Measurements from ENCODE around the gene DNM1L. TPM values are rescaled to one million over a fixed set of nuclear protein-coding genes. Genes with fewer than 3 reads are reported as not detected.

DNM1L gene
- total and polyA plus RNA-seq, 2 of the 4 experiments (the other 2 are of a cell fraction): 44.8 to 70.1 TPM

DNA sequence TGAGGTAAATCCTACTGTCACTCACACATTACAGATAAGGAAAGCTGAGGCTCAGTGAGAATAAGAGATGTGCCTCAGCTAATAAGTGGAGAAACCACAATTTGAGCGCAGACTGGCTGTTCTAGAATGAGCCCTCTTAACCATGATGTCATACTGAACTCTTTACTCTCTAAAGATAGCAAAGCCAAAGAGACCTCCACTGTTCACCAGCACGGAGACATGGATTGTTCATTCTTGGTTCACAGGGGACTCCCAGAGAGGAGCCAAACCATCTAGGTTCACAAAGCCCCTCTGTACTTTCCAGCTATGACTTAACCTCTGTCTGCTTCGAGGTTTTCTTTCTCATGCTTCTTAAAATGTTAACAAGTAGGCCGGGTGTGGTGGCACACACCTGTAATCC lies 109.3 kb downstream of the DNM1L start:
- 52% methylated on average over 3 of the region's 4 CpGs; no CpG with 5 or more reads in 1 of the 2 experiments for WGBS, 2 experiments (ENCODE audit: extremely low coverage in 2 of 2, insufficient read length in 1 of 2)
- Histone ChIP-seq H3K14ac (replicated peaks; ENCODE audit: low read depth, low read length) (no peak overlapping the region), H2AFZ (replicated peaks; ENCODE audit: low read length, poor library complexity) (no peak overlapping the region), H4K8ac (ENCODE audit: low read depth in 2 of 2, low read length in 2 of 2) (no peak overlapping the region), H2AK5ac (ENCODE audit: low read depth, low read length) (no peak overlapping the region), H4K91ac (ENCODE audit: insufficient read depth, low read depth, low read length) (no peak overlapping the region), H3K4me2 (ENCODE audit: low read depth, low read length) (no peak overlapping the region), H2BK15ac (ENCODE audit: low read depth, low read length) (no peak overlapping the region), H3K9me3 (ENCODE audit: control insufficient read depth, insufficient read depth, low read length) (no peaks in the 10 kb centered on the region), H3K23ac (ENCODE audit: low read depth, low read length) (no peak overlapping the region), H3K9me1 (ENCODE audit: insufficient read depth, low read length) (no peaks in the 10 kb centered on the region), H3K4me1 (ENCODE audit: control insufficient read depth, insufficient read depth, low read length) (no peaks in the 10 kb centered on the region), H4K5ac (ENCODE audit: low read depth, low read length) (no peak overlapping the region), H3K27ac (ENCODE audit: insufficient read depth, low read length) (no peak overlapping the region), H2BK5ac (ENCODE audit: low read depth, low read length, poor library complexity, severe bottlenecking) (no peak overlapping the region), H3K9ac (ENCODE audit: low read depth, low read length) (no peak overlapping the region), H2AK9ac (replicated peaks; ENCODE audit: low read depth, low read length, poor library complexity) (no peak overlapping the region), H3K36me3 (ENCODE audit: control insufficient read depth, insufficient read depth, low read length) (no peaks in the 10 kb centered on the region), H3K18ac (ENCODE audit: low read depth, low read length) (no peak overlapping the region), H4K20me1 (ENCODE audit: insufficient read depth, low read length) (no peaks in the 10 kb centered on the region), H2BK20ac (ENCODE audit: low read depth, low read length) (no peak overlapping the region), H3K56ac (ENCODE audit: extremely low read depth, insufficient read depth, low read length) (no peak overlapping the region), H3K4ac (ENCODE audit: low read depth, low read length) (no peak overlapping the region), H3K4me3 (ENCODE audit: insufficient read depth, low read depth, low read length) (no peak overlapping the region), H3K79me1 (ENCODE audit: low read depth in 1 of 2, low read length in 2 of 2) (no peaks in the 10 kb centered on the region), H2BK120ac (ENCODE audit: low read depth, low read length) (no peak overlapping the region), H3K27me3 (ENCODE audit: control insufficient read depth, insufficient read depth, low read length) (no peaks in the 10 kb centered on the region)
- intact Hi-C loops (cut with micrococcal nuclease): no loop called here
- ChIA-PET POLR2A (ENCODE audit: unreplicated experiment) (interaction anchor here (0.7 kb wide), 1 partner anchor 1242 kb away, joined by 21 read pairs; no protein-coding TSS in a partner anchor), CTCF (interaction anchor here (0.6 kb wide), 1 partner anchor 149 kb away, joined by 3 read pairs; no protein-coding TSS in a partner anchor)
- in situ Hi-C loops (cut with MboI; ENCODE audit: low sequenced_read_pairs): no loop called here
- no TSS peak for BruUV-seq (replicated peaks)
- no peak for DNase-seq
- dilution Hi-C loops (cut with HindIII; ENCODE audit: low sequenced_read_pairs, unreplicated experiment): no loop called here
- no peak for ATAC-seq (ENCODE audit: low read depth)
- no peak for TF ChIP-seq BHLHE40 (IDR thresholded peaks at IDR 0.05; ENCODE audit: low read depth, low read length)
- TF ChIP-seq, protein P1, sequence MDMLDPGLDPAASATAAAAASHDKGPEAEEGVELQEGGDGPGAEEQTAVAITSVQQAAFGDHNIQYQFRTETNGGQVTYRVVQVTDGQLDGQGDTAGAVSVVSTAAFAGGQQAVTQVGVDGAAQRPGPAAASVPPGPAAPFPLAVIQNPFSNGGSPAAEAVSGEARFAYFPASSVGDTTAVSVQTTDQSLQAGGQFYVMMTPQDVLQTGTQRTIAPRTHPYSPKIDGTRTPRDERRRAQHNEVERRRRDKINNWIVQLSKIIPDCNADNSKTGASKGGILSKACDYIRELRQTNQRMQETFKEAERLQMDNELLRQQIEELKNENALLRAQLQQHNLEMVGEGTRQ (IDR thresholded peaks at IDR 0.05; ENCODE audit: low read depth, low read length): no peak
- no peak for TF ChIP-seq CEBPB (IDR thresholded peaks at IDR 0.05; ENCODE audit: low read depth, low read length)
- no peak for TF ChIP-seq MAZ (IDR thresholded peaks at IDR 0.05; ENCODE audit: borderline replicate concordance, low read depth, low read length)
- no peak for TF ChIP-seq MAFK (IDR thresholded peaks at IDR 0.05; ENCODE audit: low read depth, low read length)
- TF ChIP-seq RAD21 (IDR thresholded peaks at IDR 0.05; ENCODE audit: low read length): no peak
- no peak for TF ChIP-seq RCOR1 (IDR thresholded peaks at IDR 0.05; ENCODE audit: insufficient replicate concordance, low read length)
- no peak for TF ChIP-seq MXI1 (IDR thresholded peaks at IDR 0.05; ENCODE audit: borderline replicate concordance, low read depth, low read length)
- TF ChIP-seq NFE2L2 (IDR thresholded peaks at IDR 0.05; ENCODE audit: low read depth, low read length): no peak
